ENCODE measurements around the gene TMED8.
"Not testable (repeated sequence)": the region's sequence is repeated elsewhere in the genome, so short reads cannot be mapped to it uniquely, and the experiment has no call there.

The TMED8 gene

DNA sequence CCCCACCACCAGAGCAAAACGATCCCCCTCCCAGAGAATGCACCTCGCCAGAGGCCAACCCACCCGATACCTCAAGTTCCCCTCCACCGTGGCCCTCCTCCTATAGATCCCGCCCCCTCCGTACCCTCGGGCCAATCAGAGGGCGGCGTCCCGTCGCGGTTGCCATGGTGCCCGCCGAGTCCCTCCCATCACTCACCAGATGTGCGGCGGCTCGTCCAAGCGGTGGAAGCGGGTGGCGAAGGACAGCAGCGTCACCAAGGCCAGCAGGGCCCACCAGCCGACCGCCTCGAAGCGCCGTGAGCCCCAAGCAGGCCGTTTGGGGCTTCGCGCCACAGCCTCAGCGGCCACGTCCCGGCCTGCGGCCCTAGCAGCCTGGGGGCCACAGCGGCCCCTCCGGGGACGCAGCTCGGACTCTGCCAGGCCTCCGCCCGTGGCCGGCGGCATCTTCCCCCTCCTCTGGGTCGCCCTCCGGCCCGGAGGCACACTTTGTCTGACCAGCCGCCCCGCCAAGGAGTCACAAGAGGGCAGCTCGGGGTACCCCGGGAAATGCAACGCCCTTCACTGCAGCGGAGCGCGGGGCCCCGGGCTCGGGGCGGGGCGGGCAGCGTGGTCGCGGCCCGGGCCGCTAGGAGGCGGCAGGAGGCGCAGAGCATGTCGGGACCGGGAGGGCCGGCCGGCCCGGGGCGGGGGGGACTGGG, 56.5 kb downstream of the TMED8 start, which contains the start of gene POMT2:
Gene POMT2, minus strand, starts transcription at position 646 of the 698 bp plus-strand sequence. Its CDS starts 202 bp downstream, at position 444.
- peak; percentile 87 to 88 for DNase-seq

DNA sequence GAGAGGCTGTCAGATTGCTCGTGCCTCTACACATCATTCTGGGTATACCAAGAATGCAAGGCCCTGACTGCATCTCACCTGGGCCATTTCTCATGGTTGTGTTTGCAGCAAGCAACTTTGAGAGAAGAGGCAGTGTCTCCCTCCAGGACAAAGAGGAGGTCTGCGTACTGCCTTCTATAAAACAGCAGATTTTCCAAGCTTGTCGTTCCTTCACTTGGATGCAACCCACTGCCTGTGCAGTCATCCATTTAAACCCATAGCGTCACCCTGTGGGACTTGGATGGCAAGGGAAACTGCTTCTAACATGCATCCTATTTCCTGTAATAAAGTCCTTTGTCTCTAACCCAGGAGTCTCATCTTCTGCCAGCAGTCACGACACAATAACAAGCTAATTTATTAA, 57.5 kb downstream of the TMED8 start:
- no peak for DNase-seq

DNA sequence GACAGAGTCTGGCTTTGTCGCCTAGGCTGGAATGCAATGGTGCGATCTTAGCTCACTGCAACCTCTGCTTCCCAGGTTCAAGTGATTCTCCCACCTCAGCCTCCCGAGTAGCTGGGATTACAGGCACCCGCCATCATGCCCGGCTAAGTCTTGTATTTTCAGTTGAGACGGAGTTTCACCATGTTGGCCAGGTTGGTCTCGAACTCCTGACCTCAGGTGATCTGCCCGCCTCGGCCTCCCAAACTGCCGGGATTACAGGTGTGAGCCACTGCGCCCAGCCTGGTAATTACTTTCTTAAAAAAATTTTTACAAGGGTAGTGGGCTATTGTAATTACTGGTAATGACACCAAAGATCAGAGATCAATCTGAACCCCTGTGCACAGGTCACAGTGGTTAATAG, 58.1 kb downstream of the TMED8 start:
- DNase-seq = not testable (repeated sequence)

DNA sequence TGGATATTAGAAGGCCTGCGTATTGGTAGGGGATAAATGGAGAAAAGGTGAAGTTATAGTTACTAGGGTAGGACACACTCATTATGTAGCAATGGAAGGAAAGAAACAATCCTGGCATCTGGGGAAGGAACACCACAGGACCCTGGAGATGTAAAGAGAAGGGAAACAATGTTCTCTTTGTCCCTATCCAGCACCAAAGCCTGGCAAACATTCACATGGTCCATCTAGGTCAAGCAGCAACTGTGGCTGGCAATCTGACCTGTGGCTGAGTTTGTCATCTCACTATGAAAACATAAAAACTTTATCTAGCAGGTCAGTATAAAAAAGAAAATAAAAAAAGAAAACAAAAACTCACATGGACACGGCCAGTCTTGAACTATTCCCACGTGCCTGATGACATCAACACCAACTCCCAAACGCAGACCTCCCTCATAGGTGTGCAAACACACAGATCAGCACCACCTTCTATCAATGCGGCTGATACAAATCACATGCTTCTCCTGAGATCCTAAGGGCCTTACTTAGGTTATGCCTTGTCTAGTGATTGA, 58.8 kb downstream of the TMED8 start:
- DNase-seq = no peak

DNA sequence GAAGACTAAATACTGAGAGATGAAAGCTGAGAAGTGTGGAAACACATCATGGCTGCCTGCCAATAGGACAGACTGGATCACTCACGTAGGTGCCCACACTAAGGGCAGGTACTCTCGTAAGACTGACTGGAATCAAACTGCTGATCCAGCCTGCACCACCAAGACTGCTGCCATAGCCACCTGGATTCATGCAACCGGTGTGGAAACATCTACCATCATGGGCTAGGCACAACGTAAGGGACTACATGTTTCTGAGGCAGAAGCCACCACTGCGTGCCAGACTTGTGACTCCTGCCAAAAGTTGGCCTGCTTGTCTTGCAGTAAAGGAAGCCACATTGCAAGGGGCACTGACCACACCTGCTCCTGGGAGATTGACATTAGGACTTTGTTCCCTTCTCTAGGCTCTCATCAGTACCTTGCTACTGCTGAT, 60.0 kb downstream of the TMED8 start:
- DNase-seq = no peak

DNA sequence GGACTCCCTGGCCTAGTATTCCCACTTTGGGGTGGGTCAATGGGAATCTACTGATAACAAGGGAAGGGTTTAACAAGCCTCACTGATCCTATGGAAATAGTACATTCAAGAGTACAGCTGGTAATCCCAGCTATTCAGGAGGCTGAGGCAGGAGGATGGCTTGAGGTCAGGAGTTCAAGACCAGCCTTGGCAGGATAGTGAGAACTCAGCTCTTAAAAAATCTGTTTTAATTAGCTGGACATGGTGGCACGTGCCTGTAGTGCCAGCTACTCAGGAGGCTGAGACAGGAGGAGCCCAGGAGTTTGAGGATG, 60.7 kb downstream of the TMED8 start:
- DNase-seq = no peak

DNA sequence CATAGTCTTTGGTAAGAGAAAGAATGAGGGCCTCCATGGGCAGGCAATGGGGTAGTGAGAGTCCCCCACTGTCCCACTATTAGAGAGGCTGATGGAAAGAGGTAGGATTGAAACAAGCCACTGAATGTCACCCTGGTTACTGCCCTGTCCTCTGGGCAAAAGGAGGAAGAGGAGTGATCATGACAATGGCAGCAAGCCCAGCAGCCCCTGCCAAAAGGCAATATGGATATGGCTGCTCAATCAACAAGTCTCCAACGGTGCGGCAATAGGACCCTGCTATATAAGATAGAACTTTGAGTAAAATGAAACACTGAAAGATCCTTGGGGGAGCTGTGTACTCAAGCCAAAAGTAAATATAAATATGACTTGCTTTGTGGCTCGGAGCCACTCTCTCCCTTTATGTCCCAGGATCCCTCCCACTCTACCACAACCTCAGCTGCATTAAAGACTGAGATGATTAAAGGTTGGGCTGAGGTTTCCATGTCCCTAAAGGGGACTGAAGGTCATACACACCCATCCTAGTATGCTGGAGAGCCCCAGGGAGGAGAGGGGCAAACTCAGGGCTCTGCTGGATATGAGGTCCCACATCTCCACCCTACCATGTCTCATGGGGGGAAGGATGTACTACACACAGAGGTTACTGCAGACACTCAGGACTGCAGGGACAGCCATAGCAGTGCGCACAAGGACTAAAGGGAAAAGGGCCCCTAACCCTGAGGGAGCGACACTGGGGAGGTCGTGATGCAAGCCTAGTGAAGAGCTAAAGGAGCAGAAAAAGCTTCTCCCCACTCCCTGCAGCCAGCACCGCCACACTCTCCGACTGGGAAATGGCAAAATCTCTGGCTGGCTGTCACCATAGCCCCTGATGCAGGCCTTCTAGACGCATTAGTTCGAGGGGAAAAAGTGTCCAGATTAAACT, 62.1 kb downstream of the TMED8 start:
- no peak for DNase-seq

DNA sequence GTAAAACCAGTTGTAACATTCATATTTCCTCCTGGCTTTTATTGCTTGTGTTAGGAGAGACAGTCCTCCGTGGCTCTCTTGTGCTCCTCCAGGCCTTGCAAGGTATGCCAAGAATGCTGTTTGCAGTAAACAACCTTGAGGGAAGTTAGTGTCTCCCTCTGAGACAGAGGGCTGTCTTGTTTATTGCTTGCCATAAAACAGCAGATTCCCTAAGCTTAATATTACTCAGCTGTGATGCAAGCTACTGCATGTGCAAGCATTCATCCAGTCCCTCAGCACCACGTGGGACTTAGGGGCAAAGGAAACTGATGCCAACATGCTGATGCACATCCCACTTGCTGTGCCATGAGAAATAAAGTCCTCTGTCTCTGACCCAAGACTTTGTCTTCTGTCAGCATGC, 62.9 kb downstream of the TMED8 start:
- DNase-seq = no peak

DNA sequence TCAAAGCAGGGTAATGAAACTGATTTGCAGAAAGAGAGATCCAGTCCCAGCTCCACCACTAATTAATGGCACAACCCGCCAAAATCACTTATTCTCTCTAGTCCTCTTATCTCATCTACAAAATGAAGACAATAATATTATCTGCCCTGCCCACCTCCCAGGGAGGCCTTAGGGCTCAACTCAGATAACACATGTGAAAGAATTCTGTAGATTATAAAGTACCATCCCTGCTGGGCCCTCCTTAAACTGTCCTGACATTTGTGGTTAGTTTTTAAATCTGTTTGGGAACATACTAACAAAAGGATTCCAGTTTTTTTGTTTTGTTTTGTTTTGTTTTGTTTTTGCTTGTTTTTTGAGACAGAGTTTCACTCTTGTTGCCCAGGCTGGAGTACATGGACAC, 63.5 kb downstream of the TMED8 start:
- no peak for DNase-seq

DNA sequence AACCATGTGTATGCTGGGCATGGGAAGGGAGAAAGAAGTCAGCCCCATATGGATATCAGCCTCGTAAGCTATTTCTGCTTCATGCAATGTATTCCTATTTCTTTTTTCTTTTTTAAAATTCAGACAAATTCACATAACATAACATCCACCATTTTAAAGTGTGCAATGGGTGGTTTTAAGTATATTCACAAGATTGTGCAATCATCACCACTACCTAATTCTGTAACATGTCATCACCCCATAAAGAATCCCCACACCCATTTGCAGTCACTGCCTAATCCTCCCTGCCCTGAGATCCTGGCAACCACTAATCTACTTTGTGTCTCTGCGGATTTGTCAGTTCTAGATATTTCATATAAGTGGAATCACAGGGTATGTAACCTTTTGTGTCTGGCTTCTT, 65.7 kb downstream of the TMED8 start:
- no peak for DNase-seq

DNA sequence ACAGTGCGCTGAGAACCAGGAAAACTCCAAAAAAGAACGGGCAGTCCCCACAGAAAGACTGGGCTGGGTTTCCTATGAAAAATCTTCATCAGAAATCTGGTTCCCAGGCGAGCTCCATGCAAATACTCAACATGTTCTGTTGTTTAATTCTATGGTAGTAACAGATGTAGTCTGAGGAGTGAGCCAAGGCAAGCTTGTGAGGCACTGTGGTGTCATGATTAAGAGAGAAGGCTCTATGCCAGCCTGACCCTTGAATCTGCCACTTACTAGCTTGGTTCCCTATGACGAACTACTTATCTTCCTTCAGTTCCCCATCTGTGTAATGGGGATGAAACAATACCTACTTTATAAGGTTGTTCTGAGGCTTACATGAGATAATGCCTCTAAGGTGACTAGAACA, 66.9 kb downstream of the TMED8 start:
- DNase-seq = no peak

DNA sequence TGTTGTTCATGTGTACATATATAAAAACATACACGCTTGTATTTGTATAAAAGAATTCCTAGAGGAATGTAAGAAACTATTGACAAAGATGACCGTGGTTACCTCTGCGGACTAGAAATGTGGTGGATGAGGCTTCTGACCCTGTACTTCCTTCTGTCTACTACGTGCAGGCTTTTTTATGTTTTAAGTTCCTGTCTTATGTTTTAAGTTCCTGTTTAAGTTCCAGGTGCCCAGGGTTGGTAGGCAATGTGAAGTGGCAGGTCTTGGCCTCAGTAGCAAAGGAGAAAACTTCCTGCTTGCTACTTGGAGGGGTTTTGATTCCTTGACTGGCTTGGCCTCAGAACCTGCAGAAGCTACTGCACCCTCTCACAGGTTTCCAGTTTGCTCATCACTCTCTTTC, 67.8 kb downstream of the TMED8 start:
- no peak for DNase-seq

DNA sequence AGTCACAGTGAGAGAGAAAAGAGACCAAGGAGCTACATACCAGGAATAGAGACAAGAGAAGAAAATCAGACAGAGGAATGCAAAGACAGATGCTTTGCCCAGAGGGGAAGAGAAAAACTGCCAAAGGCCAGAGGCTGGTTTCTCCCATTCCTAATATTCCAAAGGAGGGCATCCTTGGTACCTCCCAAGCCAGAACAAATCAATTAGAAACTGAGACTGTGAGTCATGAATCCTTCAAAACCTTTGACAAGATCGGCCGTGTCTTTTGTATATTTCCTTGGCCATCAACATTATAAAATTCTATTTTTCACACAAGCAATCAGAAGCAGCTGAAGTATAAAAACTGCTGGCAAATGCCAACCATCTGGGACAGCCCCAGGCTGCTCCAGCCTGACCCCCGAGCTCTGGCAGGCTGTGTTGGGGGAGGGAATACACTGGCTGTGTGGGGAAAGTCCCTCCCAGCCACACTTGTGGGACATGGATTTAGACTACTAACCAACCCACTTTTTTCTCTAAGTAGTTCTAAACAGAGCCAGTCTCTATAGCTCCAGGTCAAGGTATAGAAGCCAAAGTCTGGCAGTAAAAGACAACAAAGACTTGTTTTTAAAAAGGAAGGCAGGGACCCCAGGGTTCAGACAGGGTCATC, 69.9 kb downstream of the TMED8 start:
- DNase-seq = no peak

DNA sequence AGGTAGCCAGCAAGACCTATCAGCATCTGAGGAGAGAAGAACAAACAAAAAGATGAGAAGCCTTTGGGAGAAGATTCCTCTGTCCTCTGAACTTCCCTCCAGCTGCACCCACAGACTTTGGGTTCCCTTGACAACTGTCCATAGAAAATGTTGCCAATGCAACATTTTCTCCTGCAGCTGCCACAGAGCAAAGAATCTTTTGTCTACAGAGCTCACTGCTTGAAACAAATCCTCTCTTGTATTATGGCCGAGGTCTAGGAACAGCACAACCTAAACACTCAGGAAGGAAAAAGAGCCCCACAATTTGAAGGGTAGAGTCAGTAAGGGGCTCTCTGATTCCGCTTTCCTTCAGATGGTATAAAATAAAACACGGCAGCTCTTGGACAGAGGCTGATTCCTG, 70.5 kb downstream of the TMED8 start:
- DNase-seq = no peak

DNA sequence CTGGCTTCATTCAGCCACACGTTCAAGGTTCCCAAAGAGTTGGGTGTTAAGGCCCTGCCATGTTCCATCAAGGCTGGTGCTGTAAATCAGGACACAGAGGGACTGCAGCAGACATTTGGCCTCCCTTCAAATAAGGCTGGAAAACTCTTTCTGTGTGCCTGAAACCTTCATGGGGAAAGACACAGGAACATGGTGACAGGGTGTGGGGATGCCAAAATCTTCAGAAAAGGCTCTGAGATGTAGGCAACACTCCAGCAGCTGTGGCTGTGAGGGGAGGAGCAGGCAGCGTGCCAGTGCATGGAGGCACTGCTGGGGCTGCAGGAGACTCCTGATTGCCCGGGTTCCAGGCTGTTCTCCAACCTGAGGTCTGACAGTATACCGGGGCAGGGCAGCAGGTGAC, 71.2 kb downstream of the TMED8 start:
- DNase-seq = no peak

DNA sequence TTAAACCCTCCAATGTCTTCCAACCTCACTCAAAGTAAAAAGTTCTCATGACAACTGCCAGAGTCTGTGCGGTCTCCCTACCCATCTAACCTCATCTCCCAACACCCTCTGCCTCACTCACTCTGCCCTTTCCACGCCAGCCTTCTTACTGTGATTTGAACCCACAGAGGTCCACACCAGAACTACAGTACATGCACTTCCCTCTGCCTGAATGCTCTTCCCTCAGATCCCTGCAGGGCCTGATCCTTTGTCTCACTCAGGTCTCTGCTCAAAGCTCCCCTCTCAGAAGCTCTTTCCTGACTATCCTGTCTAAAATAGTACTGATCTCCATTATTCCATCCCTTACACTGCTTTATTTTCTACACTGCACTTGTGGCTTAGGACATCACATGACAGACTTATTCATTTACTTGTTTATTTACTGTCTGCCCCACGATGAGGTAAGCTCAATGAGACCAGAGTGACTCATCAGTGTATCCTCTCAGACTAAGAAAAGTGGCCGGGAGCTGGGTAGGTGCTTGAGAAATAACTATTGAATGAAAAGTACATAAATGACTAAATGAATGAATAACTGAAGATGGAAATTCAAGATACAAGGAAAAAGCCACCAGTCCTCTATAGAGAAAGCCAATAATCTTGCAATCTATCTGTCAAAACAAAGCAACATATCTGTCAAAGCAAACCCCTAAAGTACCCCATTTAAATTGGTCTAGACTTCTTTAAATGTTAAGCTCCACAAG, 73.3 kb downstream of the TMED8 start:
- DNase-seq = peak; percentile 23

DNA sequence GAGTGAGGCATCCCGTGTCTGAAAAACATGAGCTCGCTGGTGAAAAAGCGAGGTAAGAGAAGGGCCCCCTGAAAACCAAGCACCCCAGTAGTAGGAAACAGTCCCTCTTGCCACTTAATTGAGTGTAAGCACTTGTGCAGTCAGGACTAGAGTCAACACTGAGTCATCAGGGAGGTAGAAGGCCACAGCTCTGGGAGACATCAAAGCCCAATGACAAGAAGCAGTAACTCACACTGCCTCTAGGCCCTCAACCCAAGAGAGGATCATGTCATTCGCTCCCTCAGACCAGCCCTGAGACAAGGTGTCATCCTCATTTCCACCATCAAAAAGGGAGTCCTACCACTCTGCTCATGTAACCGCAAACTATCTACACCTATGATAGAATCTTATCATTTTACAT, 74.0 kb downstream of the TMED8 start:
- peak; percentile 39 to 43 for DNase-seq

DNA sequence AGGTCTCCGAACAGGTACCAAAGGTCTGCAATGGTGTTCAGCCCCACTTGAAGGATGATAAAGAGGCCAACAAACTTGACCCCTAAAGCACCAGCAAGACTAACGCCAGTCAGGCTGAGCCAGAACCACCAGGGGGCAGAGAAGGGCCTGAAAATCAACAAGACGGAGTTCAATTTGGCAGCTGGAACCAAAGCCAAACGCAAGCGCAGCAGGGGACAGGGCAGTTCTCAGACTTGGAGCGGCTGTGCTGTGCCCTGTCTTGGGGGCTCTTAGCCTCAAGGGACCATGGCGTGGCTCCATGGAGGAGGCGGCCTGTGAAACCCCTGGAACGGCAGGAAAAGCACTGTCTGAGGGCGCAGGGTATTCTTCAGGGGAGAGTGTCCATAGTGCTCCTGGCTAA, 75.8 kb downstream of the TMED8 start:
- peak; percentile 52 to 66 for DNase-seq

DNA sequence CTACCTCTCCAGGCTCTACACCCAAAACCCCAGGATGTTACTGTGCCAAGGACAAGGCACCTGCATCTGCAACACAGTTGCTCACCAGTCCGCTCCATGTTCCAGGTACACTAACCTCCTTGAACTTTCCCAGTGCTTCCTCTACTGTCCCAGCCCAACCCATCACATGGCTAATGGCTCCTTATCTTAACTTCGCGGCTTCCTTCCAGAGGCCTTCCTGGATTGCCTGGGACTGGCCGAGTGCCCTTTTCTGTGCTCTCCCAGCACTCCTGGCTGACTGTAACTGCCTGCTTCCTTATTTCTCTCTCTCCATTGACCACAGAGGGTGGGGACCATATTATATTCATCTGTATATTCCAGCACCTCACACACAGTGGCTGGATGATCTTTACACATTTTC, 77.1 kb downstream of the TMED8 start:
- no peak for DNase-seq

DNA sequence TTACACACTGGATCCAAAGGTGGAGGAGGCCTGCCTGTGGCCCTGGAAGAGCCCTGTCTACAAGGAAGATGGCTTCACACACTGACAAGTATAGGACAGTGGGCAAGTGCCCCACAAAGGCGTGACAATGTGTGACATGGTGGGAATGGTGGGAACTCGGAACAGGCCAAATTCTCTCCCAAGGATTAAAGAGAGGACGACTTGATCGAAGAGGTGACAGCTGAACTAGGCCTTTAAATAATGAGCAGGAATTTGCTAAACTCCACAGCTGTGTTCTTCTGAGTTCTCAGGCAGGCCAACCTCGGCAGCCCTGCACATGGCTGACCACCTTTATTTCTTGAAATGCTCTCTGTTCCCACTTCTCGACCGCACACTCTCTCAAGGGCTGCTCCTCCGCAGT, 80.0 kb downstream of the TMED8 start:
- DNase-seq = no peak

DNA sequence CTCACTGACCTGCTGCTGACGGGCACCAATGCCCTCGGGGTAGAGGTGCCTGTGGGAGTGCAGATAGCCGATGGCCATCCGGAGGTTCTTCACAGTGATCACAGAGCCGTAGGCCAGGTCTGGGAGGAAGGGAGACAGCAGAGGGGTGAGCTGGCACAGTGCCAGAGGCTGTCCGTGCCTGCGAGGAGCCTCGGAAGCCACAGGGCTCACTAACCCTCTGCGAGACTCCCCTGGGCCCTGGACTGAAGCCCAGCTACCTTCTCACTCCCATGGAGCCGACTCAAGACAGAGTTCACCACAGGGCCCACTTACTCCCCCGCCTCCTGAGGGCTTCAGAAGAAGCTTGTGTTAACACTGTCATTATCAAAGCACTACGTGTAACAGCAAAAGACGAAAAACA, 80.7 kb downstream of the TMED8 start:
- no peak for DNase-seq

DNA sequence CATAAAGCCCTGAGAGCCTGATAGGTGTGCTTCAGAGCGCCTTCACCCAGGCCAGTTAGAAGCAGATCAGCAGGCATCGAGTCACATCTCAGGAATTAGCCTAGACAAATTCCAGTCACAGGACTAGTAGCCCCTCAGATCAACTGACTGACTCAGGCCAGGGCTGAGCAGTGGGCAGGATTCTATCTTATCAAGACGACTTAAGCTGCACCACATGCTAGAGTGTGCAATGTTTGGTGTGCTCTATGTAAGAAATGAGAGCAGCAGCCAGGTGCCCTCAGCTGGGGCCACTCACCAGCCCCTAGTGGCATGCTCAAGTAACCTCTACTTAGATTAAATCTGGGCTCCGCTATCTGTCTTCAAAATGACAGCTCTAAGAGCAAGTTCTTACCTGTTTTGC, 86.2 kb downstream of the TMED8 start:
- DNase-seq = no peak

DNA sequence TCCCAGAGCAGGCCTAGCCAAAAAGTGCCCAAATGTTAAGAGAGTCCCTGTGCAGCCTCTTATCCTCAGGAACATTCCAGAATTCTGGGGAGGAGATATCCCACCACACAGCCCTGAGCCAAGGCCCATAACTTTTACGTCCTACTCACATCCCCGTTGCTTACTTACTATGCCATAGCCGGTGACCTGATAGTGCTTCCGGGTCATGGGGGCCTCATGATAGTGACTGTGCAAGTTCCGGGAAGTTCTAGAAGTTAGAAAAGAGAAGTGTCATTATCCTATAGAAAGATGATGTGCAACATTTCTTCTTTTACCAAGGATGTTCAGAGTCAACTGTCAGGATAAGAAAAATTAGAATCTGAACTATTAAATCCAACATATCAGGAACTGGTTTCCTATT, 90.3 kb downstream of the TMED8 start:
- no peak for DNase-seq
